Activated CD4-positive, CD25-positive, alpha-beta regulatory T cell treated with anti-CD3 and anti-CD28 coated beads, Interleukin-2, amount 50 U/mL, for 72 hours (primary cell): Measurements from ENCODE around the gene AFF2.
"Not testable (repeated sequence)": the region's sequence is repeated elsewhere in the genome, so short reads cannot be mapped to it uniquely, and the experiment has no call there.

Experiments
- DNase-seq: peaks from one replicate; pipeline ENCODE4 v3.0.0; 2021

Gene AFF2

DNA sequence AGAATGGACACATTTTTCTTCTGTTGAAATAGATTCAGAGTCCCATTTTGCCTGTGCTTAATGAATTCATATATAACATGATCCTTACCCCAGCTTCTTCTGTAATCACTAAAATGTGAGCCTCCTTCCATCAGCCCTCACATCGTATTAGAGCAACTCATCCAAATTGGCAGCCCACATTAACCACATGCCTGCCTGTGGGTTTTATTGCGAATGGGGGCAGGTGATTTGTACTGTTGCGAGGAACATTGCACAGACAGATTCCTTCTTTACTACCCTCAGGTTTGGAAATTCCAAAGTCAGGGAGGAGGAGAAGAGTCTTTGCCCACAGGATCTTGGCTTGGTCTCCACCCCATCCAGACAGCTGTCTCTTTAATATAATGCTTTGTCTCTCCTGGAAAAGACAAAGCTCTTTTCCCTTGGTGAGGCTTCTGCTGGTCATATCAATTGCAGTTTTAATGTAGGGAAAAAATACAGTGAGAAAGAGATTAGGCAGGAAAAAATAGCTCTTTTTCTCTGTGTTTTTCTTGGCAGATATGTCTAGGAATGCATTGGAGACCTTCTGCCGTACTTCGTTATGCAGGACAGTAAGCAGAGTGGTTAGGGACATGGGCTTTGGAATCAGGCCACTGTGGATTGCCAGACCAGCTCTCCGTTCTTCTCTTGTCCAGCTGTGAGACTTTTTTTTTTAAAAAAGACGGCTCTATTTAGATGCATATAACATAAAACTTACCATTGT, 371.2 kb downstream of the AFF2 start:
- no peak for DNase-seq

DNA sequence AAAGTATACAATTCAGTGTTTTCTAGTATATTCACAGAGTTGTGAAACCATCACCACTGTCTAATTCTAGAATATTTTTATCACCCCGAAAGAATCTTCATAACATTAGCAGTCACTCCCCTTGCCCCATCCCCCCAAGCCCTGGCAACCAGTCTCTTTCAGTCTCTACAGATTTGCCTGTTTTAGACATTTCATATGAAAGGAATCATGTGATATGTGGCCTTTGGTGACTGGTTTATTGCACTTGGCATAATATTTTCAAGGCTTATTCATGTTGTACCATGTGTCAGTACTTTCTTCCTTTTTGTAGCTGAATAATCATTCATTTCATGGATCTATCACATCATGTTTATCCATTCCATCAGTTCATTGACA, 371.7 kb downstream of the AFF2 start:
- no peak for DNase-seq

DNA sequence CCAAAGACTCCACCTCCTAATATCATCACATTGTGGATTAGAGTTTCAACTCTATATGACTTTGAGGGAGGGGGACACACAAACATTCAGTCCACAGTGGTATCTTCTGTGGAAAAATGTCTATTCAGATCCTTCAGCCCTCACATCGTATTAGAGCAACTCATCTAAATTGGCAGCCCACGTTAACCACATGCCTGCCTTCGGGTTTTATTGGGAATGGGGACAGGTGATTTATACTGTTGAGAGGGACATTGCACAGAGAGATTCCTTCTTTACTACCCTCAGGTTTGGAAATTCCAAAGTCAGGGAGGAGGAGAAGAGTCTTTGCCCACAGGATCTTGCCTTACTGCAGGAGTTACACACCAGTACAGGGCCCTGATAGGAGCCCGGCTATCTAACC, 372.5 kb downstream of the AFF2 start:
- DNase-seq = no peak

DNA sequence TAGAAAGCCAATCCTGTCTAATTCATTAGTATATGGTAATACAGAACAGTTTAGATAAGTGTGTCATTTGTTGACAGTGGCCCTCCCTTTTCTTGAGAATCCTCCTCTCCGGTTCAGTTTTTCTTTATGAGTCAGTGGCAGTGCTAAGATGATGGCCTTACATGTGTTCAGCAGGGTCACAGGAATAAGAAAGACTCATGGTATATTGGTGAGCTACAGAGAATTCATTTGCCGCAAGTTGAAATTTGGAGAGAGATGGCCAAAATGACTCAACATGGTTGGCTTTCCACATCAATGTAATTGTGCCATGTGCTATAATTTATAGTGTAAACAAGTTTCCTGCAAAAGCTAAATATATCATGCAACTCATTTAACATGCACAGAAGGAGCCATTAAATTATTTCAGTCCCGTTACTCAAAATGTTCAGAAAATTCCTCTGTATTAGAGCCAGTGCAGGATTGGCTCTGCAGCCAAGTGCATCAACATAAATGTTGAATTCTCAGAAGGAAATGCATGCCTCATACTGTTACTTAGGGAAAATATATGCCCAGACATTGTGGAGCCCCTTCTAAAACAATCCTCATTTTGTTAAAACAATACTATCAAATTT, 374.3 kb downstream of the AFF2 start:
- no peak for DNase-seq

DNA sequence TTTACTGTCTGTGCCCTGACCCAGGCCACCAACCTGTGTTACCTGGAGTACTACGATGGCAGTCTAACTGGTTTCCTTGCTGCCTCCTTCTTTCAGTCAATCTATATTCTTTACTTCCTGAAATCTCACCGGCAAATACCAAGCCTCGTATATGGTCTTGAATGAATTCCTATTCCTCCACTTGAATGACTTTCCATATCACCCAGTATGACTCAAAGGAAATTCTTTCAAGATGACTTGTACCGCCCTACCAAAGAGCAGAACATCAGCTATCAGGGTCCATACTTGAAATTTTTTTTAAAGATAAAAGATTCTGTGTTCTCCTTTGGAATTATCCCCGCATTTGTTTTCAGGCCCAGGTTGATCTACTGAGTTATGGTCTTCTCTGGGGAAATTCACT, 378.0 kb downstream of the AFF2 start:
- no peak for DNase-seq

DNA sequence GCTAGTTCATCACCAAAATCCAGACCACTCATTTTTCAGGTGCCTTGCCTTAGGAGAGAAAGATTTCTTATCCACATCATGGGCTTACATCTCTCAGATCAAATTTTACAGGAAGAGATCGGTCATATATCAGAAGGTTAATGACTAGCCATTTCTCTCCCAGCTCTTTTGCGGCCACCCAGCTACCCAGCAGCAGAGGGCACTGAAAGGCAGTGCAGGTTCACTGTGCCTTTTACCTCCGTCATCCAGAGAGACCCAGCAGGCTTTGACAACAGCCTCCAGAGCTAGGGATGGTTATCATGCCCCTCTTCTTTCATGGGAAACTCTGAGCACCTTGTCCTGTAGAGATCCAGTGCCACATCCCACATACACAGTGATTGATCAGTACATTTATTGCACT, 384.8 kb downstream of the AFF2 start:
- no peak for DNase-seq

DNA sequence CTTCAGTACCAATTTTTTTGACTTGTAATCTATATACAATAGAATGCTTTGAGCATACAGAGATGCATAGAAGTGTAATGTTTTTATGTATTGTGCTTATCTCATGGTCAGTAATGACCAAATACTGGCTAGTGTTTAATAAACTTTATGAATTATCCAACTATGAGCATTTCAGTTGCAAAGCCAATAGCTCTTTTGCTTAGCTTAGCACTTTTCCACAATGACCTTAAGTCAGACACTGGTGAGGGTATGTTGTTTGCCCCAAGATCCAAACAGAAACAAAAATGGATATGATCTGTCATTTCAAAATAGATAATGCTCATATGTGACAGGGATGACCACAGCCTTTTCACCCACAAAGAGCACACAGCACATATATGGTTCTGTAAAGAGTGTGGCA, 393.0 kb downstream of the AFF2 start:
- no peak for DNase-seq

DNA sequence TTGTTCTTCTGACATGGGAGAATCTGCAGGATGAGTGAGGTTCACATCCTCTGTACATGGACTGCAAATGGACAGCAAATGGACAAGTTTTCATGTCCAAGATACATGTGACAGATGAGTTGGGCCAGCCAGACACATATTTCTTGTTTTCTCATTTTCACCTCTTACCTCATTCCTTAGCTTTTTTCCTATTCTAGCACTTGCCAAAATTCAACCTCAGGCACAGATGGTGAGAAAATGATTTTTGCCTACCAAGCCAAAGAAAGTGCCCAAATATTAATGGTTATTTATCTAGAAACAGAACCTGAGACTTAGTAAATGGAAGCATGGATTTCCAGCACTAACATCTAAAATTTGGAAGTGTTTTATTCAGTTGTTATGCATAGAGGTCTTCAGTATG, 402.2 kb downstream of the AFF2 start:
- DNase-seq = no peak

DNA sequence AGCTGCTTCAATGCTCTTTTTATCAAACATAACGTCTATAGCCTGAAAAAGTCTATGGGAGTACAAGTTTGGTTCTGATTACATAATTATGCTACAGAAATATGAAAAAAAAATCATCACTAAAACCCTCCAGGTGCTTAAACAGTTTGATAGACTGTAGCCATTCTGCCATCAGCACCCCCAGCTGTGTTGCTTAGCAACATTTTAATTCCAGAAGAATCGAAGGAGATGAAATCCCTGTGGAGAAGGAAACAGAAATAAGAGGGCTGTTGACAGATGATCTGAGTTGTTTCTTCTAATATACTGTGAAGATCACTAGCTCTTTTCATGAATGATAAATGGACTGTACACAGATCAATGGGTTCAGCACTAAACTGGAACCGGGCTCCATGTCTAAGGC, 402.8 kb downstream of the AFF2 start:
- DNase-seq = no peak

DNA sequence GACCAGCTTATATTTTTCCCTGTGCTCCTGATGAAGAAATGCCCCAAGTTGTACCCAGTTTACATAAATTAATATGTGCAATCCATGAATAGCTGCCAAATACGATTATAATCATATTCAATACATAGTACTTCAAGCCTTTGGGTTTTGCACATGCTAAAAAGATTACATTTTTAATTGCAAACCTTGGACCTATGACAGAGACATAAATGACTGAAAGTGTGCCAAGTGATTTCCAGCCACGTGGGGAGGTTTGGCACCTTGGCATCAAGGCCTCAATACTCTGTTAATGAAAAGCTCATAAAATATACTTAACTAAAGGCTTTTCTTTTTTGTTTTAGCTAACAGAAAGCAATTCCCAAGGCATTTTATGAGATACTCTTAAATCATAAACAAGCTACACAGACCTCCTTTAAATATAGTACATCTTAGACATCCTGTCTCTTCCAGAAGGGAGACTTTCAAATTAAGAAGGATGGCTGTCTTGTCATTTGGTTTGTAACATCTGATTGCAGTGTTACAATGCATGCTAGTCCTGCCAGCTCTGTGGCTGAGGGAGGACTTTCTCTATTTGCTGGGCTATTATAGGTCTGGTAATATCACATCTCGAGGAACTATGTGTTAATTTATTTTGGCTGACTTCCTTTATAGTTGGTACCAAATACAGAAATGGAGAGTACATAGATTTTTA, 404.1 kb downstream of the AFF2 start:
- no peak for DNase-seq

DNA sequence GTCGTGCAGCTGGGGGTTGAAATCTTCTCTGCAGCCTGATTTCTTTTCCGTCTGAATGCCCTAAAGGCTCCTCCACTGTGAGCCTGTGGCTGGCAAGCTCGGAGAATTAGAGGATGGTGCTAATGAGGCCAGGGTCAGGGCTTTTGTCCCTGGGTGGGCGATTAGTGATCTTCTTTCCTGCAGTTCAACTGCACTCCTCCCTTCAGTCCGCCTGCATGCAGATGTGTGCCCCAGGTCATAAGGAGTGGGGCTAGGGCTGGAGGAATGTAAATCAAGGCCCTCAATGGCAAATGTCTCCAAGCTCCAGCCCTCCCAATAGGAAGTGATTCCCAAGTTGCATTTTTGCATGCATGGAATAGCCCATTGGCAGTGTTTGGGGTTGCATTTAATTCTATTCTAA, 405.0 kb downstream of the AFF2 start:
- DNase-seq = no peak

DNA sequence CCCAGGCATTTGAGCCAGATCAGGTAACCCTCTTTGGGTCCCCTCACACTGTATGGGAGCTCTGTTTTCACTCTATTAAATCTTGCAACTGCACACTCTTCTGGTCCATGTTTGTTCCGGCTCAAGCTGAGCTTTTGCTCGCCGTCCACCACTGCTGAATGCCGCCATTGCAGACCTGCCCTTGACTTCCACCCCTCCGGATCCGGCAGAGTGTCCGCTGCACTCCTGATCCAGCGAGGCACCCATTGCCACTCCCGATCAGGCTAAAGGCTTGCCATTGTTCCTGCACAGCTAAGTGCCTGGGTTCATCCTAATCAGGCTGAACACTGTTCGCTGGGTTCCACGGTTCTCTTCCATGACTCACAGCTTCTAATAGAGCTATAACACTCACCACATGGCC, 406.2 kb downstream of the AFF2 start:
- not testable (repeated sequence) for DNase-seq

DNA sequence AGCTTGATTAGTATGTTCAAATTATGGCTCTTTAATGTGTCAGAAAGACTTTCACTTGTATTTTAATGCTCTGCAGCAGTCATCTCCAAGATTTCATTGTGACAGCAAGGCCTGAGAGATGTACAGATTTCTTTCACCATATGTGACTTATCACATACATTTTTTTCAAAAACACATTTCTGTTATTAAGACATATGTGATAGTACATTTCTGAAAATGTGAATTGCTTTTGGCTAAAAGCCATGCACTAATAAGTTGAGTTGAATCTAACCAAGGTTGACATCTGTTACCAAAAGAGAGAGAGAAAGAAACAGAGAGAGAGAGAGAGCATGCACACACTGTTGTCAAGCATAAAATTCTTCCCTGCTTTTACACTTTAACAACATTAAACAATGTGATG, 409.3 kb downstream of the AFF2 start:
- no peak for DNase-seq

DNA sequence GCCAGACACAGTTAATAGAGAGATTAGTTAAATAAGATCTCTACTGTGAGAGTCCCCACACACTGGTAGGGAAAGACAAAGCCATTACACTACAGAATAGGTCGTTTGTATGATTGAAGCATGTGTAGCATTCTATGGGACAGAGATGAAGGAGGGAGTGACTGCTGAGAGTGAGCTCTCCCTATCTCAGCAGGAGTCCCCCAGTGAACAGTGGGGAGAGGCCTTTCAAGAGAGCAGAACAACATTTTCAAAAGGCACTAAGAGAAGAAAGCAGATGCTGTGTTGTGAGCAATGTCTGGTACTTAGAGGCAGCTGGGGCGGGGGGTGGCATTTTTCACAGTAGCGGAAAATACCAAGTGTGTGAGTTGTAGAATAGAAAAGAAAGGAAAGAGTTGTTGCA, 413.6 kb downstream of the AFF2 start:
- no peak for DNase-seq

DNA sequence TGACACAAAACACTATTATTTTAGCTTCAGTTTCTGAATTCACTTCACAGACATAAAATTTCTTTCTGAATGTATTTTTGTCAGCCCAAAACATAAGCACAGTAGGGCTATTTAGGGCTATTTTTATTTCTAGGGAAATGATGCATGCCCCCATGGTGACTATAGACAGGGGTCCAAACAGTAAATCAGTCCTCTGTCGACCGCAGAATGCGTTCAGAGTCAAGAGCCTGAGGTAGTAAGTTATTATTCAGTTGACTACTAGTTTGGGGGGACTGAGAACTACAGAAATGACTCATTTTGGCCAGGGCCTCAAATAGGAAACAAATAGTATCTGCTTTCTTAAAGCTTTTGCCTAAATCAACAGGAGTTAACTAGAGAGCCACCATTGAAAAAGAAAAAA, 414.4 kb downstream of the AFF2 start:
- no peak for DNase-seq

DNA sequence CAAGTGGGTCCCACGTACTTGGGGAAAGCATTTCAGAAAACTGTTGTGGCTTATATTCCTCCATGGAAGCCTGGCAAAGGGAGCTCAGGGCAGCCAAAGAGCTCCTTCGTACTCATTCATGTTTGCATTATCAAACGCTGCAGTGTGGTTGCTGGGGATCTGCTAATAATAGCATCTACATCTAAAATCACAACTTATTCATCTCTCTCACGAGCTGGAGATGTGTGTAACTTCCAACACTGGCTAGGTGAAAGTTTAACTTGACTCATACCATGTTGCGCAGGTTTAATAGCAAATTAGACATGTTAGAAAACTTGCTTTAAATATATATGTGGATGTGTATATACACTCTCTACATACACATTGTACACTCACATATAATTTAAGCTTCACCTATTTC, 415.1 kb downstream of the AFF2 start:
- no peak for DNase-seq

DNA sequence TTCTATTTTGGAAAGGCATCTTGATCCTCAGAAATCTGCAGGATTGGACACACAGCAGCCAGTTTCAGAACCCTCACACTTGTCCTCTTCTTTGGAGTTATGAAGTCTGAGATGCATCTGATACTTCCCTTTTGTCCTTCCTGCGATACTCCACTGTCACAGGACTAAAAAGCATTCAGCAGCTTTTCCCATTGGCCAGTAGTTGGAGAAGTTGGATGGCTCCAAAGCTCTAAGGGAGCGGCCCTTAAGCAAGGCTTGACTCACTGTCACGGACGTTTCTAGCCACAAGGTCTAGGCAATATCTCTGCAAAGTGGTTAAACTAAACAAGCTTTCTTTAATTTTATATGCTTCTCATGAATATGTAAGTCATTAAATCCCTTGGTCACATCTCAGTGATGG, 417.0 kb downstream of the AFF2 start:
- no peak for DNase-seq

DNA sequence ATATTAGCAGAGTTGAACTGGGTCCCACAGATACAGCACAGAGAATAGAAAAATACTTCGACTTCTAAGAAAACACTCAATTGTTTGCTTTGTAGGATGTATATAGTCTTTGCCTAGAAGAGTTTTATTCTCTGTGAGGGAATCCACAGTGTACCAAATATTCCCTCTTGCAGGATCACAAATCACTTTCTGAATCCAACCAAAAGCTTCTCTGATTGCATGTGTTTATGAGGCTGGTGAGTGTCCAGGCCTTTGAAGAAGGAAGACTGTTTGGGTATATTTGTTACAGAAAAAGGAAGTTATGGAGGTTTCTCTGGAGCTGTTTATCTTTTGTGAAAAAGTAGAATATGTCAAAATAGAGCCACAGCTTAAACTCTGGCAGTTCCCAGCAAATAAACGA, 423.2 kb downstream of the AFF2 start:
- DNase-seq = no peak

DNA sequence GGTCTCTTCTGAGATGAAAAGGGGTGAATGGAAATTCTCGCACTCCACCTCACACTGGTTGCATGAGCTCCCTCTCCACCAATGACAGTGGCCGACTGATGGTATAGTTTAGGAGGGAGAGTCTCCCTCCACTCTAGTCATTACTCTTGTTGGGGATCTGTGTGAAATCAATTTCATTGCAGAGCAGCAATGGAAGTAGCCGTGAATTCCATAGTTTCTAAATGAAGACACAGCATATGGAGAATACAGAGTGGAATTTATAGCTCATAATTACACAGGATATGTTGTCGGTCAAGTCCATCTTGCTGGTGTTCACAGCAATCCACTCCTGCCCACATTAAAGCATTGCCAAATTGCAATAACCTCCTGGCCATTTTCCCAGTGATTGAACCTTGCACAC, 426.0 kb downstream of the AFF2 start:
- DNase-seq = no peak

DNA sequence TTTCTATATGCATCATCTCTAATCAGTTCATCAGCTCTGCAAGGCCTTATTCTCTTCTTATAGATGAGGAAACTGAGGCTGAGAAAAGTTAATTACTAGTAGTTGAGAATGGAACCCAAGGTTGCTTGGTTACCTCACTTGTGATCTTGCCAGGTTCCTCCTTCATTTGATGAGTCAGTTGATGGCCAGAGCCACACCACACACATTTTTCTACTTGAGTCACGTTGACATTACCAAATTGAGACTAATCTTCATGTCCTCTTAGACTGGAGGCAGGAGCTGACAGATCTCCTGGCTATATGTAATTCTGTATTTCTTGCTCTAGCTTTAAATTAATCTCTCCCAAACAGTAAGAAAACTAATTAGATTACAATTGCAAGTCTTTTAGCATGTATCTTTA, 428.4 kb downstream of the AFF2 start:
- DNase-seq = no peak

DNA sequence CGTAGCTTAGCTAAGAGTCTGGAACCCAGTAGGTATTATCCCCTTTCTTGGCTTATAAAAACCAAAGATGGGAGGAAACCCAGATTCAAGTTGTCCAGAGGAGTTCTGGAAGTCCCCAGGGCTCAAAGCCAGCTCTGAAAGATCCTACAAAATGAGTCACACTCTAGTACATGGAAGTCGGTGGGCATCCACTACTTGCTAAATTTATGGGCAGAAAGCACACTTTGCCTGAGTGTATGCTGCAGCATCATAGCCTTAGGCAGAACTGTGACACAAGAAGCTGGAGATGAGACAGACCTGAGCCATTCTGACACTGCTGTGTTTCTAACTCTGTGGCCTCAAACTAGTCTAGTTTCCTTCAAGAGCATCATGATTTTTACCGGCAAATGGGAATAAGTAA, 429.3 kb downstream of the AFF2 start:
- DNase-seq = no peak

DNA sequence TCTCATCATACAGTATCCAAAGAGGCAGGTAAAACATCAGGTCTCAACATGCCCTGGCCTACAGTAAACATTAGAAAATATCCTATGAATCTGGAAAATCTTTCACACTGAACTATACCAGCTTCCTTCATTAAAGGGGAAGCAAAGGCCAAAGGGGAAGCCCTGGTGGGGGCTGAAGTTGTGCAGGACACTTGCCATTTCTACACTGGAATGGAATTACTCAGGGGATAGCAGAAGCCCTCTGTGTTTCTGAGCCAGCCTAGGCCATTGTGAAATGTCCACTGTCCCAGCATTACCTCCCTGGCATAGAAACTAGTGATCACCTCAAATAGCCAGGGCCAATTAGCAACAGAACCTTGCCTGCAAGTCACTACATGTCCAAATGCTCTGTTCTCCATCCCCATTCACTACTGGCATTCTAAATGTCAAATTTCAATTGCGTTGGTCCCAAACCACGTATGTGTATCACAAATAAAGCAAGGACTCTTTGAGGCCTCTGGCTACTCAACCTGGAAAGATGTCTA, 429.9 kb downstream of the AFF2 start:
- no peak for DNase-seq

DNA sequence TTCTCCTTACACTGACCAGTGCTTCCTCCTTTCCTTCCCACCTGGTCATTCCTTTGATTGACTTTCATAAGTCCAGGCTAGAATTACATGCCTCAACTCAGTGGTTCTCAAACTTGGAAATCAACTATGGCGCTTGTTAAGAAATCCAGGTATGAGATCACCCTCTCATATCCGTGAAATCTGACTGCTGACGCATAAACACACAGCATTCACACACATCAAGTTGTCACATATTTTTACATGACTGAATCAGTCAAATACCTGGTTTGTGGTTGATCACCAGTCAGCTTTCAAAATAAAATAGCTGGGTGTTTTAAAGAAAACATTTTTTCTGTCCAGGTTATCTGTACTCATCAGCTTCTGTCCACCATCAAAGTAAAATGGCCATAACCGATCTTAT, 433.5 kb downstream of the AFF2 start:
- DNase-seq = no peak

DNA sequence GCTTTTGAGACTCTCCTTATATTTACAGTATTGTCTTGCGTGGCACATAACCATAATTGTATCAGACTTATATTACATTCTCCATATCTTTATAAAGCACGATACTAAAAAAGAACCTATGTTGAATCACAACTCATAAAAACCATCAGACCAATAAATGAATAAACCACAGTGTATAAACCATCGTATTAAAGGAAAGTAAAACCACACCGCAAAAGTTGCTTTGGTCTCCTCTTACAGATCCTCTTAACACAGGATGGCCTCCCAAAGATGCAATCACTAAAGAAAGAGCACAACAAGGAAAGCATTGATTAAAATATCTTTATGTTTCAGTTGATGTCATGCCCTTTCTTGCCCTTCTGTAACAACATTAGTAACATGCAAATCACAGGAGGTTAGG, 437.9 kb downstream of the AFF2 start:
- DNase-seq = no peak
